CD4-positive, alpha-beta T cell treated with Interferon alpha-2 for 1 hour (primary cell): ENCODE results near the gene LGALS1.

Experiments used
- DNase-seq, 2 donors: peaks; one replicate each; pipeline ENCODE4 v3.0.0-alpha.2; 2020 to 2022

The LGALS1 gene

GRCh38 chr22:37728620-37729019 lies 53.2 kb downstream of the LGALS1 start:
- no peak for DNase-seq
